ENCODE data around the gene OR9A2.

DNA sequence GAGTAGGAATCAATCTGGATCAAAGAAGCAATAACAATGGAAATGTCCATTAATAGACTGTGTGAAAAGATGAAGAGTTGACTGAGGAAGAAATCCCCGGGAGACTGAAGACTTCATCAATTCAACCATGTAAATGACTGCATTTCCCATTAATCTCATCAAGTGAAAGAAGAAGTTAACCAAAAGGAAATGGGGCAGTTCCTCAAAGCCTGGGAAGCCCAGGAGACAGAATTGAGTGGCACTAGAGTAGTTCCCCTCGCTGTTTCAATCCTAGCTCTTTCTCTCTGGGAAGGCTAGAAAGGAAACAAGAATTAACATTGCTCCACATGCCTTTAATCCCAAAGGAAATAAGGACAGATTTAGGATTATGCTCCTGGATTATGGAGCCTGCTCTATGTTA, 20.4 kb upstream of the OR9A2 start:
- TF ChIP-seq CTCF (IDR thresholded peaks at IDR 0.05), result no peak
- TF ChIP-seq ZFX (IDR thresholded peaks at IDR 0.05; ENCODE audit: borderline replicate concordance), result no peak
